IPS-15b (cell line): ENCODE results near the gene ADAMTS12.

ENCODE experiments used
- H3K27me3 ChIP-seq: one replicate; pipeline ENCODE4 v1.6.1; 2013; ENCODE audit warnings: low read length; ENCODE audit not compliant: control insufficient read depth, insufficient read depth
- H3K36me3 ChIP-seq: one replicate; pipeline ENCODE4 v1.6.1; 2013; ENCODE audit warnings: low read length; ENCODE audit not compliant: control insufficient read depth, insufficient read depth
- H3K4me1 ChIP-seq: one replicate; pipeline ENCODE4 v1.6.1; 2013; ENCODE audit warnings: mild to moderate bottlenecking, low read length; ENCODE audit not compliant: control insufficient read depth, insufficient read depth
- H3K4me3 ChIP-seq: one replicate; pipeline ENCODE4 v1.5.1; 2013; ENCODE audit warnings: low read depth, low read length
- H3K9ac ChIP-seq: one replicate; pipeline ENCODE4 v1.6.1; 2013; ENCODE audit warnings: low read depth, mild to moderate bottlenecking, low read length
- H3K9me3 ChIP-seq: one replicate; pipeline ENCODE4 v1.6.1; 2013; ENCODE audit warnings: mild to moderate bottlenecking, low read length; ENCODE audit not compliant: control insufficient read depth, insufficient read depth

The ADAMTS12 gene

DNA sequence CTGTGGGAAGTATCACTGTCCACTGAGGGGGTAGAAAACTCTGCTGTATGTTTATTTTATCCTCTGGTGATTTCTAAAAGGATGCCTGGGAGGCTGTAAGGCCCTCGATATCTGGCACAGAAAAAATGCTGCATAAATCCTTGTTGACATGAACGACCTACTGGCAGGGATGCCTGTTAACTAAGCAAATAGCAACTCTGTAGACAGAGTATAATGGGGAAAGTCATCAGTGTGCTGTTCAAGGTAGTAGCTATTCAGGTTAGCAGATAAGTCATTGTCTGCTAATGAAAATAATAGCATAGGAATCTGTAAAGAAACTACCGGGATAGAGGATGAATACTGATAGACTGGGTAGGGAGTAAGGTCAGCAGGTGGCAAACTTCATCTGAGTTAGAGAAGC is 256.2 kb downstream of the ADAMTS12 start:
- Histone ChIP-seq H3K9me3 (no peaks in the 10 kb centered on the region), H3K4me1 (no peaks in the 10 kb centered on the region), H3K27me3 (no peaks in the 10 kb centered on the region), H3K36me3 (no peaks in the 10 kb centered on the region), H3K4me3 (no peak overlapping the region), H3K9ac (no peak overlapping the region)

- Histone ChIP-seq H3K4me1 (no peaks in the 10 kb centered on the region), H3K4me3 (no peak overlapping the region), H3K9me3 (no peaks in the 10 kb centered on the region), H3K9ac (no peak overlapping the region), H3K27me3 (no peaks in the 10 kb centered on the region), H3K36me3 (no peaks in the 10 kb centered on the region)
Observed at GRCh38 chr5:33633699-33634098, 258.1 kb downstream of the ADAMTS12 start.

- Histone ChIP-seq H3K4me1 (no peaks in the 10 kb centered on the region), H3K4me3 (no peak overlapping the region), H3K9ac (no peak overlapping the region), H3K27me3 (no peaks in the 10 kb centered on the region), H3K9me3 (no peaks in the 10 kb centered on the region), H3K36me3 (no peaks in the 10 kb centered on the region)
Observed at GRCh38 chr5:33631786-33632185, 260.0 kb downstream of the ADAMTS12 start.

- Histone ChIP-seq H3K4me1 (no peaks in the 10 kb centered on the region), H3K4me3 (no peak overlapping the region), H3K27me3 (no peaks in the 10 kb centered on the region), H3K36me3 (no peaks in the 10 kb centered on the region), H3K9ac (no peak overlapping the region), H3K9me3 (no peaks in the 10 kb centered on the region)
Observed at GRCh38 chr5:33631139-33631538, 260.7 kb downstream of the ADAMTS12 start.

DNA sequence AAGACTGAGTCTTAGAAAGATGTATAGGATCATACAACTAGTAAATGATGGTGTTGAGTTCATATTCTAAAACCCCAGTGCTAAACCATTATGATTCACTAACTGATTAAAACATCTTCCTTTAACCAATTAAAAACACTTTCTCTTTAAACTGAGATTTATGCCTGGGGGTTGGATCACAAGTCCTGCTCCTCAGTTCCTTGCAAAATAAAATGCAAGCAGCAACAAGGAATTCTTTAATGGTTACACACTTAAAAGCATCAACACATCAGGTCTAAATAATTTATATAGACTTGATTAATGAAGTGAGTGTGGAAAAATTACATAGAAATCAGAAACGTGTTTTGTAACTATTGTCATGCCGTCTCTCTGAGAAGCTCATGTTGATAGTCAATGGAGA is 261.8 kb downstream of the ADAMTS12 start:
- Histone ChIP-seq H3K4me3 (no peak overlapping the region), H3K36me3 (no peaks in the 10 kb centered on the region), H3K27me3 (no peaks in the 10 kb centered on the region), H3K9ac (no peak overlapping the region), H3K9me3 (no peaks in the 10 kb centered on the region), H3K4me1 (no peaks in the 10 kb centered on the region)

DNA sequence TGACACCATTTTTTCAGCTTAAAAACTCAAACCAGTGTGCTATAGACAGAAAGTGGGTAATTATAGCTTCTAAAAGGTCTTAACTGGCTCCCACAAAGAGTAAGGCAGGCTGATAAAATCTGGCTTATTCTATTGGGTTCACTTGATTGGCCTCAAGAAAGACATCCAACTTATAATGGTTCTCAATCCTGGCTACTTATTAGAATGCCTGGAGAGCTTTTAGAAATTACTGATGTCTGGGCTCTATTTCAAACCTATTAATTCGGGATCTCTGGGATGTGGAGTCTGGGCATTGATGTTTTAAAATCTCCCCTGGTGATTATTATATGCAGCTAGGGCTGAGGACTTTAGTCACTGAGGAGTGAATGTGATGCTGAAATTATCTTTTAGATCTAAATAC is 263.0 kb downstream of the ADAMTS12 start:
- Histone ChIP-seq H3K36me3 (no peaks in the 10 kb centered on the region), H3K4me1 (no peaks in the 10 kb centered on the region), H3K4me3 (no peak overlapping the region), H3K9me3 (no peaks in the 10 kb centered on the region), H3K27me3 (no peaks in the 10 kb centered on the region), H3K9ac (no peak overlapping the region)

GRCh38 chr5:33621514-33621913 is 270.3 kb downstream of the ADAMTS12 start:
- Histone ChIP-seq H3K9me3 (no peaks in the 10 kb centered on the region), H3K9ac (no peak overlapping the region), H3K36me3 (no peaks in the 10 kb centered on the region), H3K27me3 (no peaks in the 10 kb centered on the region), H3K4me3 (no peak overlapping the region), H3K4me1 (no peaks in the 10 kb centered on the region)

GRCh38 chr5:33614039-33614438 is 277.8 kb downstream of the ADAMTS12 start:
- Histone ChIP-seq H3K9ac (no peak overlapping the region), H3K4me1 (no peaks in the 10 kb centered on the region), H3K36me3 (no peaks in the 10 kb centered on the region), H3K9me3 (no peaks in the 10 kb centered on the region), H3K4me3 (no peak overlapping the region), H3K27me3 (no peaks in the 10 kb centered on the region)

- Histone ChIP-seq H3K9me3 (no peaks in the 10 kb centered on the region), H3K4me1 (no peaks in the 10 kb centered on the region), H3K36me3 (no peaks in the 10 kb centered on the region), H3K27me3 (no peaks in the 10 kb centered on the region), H3K9ac (no peak overlapping the region), H3K4me3 (no peak overlapping the region)
Observed at GRCh38 chr5:33612386-33612785, 279.4 kb downstream of the ADAMTS12 start.

GRCh38 chr5:33611877-33612276 is 279.9 kb downstream of the ADAMTS12 start:
- H3K36me3 ChIP-seq, result no peaks in the 10 kb centered on the region
- H3K4me3 ChIP-seq, result no peak overlapping the region
- H3K4me1 ChIP-seq, result no peaks in the 10 kb centered on the region
- no peaks in the 10 kb centered on the region for H3K9me3 ChIP-seq
- H3K9ac ChIP-seq, result no peak overlapping the region
- H3K27me3 ChIP-seq, result no peaks in the 10 kb centered on the region

DNA sequence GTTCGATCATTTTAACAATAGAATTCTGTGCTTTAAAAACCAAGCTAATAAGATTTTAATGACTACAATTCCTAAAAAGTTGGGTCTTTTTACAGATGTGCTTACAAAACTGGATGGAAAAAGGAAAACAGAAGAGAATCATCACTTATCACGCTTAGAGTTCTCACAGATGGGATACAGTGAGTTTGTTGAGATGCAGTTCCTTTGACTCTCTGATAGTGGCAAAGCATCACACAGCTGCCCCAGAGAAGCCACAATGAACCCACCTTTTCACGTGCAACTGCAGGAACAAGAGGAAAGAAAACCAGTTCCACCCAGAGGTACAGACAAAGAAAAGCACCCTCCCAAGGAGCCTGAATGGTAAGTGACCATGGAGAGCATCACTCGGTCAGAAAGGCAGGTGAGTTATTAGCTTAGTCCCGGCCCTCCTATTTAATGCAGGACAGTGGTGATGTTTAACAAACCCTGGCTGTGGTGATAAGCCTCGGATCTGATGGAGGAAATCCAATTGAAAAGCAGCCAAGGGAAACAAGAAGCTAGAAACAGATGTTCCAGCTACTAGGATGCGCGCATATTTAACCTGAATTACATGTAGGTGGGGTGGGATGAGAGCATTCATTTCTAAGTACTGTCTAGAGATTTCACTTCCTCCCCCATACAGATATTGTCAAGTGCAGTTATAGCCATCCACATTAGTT is 283.3 kb downstream of the ADAMTS12 start:
- Histone ChIP-seq H3K9me3 (no peaks in the 10 kb centered on the region), H3K4me3 (no peak overlapping the region), H3K9ac (no peak overlapping the region), H3K27me3 (no peaks in the 10 kb centered on the region), H3K4me1 (no peaks in the 10 kb centered on the region), H3K36me3 (no peaks in the 10 kb centered on the region)

GRCh38 chr5:33604503-33604902 is 287.3 kb downstream of the ADAMTS12 start:
- Histone ChIP-seq H3K4me1 (no peaks in the 10 kb centered on the region), H3K4me3 (no peak overlapping the region), H3K9me3 (no peaks in the 10 kb centered on the region), H3K36me3 (no peaks in the 10 kb centered on the region), H3K9ac (no peak overlapping the region), H3K27me3 (no peaks in the 10 kb centered on the region)
